DND-41 (cell line): ENCODE data around the gene LYRM2.

Experiments used
- ATAC-seq: fragments of 200-7000 bp; cut with Tn5 transposase; 3 replicates; pipeline ENCODE4 v1.9.1; 2021; ENCODE audit warnings: low read depth; ENCODE audit not compliant: insufficient read depth
- DNase-seq: peaks from one replicate; pipeline ENCODE4 v3.0.0-alpha.2; 2020
- H2AFZ ChIP-seq: 2 replicates; pipeline ENCODE4 v1.6.0; 2012; ENCODE audit warnings: low read depth, low read length
- H3K27ac ChIP-seq: 2 replicates; pipeline ENCODE4 v1.5.1; 2012; ENCODE audit warnings: low read length, inconsistent platforms
- H3K27me3 ChIP-seq: fragments of 200-600 bp; sonication (generic); 2 replicates; pipeline ENCODE4 v1.6.0; 2012; ENCODE audit warnings: low read length, mild to moderate bottlenecking, inconsistent platforms; ENCODE audit not compliant: insufficient read depth, poor library complexity
- H3K36me3 ChIP-seq: 2 replicates; pipeline ENCODE4 v1.5.1; 2012; ENCODE audit warnings: low read length, inconsistent platforms; ENCODE audit not compliant: insufficient read depth
- H3K4me1 ChIP-seq: 2 replicates; pipeline ENCODE4 v1.5.1; 2012; ENCODE audit warnings: mild to moderate bottlenecking, low read length; ENCODE audit not compliant: insufficient read depth
- H3K4me2 ChIP-seq: 2 replicates; pipeline ENCODE4 v1.6.0; 2012; ENCODE audit warnings: mild to moderate bottlenecking, moderate library complexity, low read length, inconsistent platforms; ENCODE audit not compliant: insufficient read depth
- H3K4me3 ChIP-seq, 2 experiments: fragments of 200-600 bp in 1 of 2; shearing (Covaris generic) in 1 of 2; 2 replicates each; pipeline ENCODE4 v1.5.1; 2012 to 2016; ENCODE audit warnings: inconsistent platforms in 2 of 2, low read length in 2 of 2, mild to moderate bottlenecking in 2 of 2, low read depth in 1 of 2, moderate library complexity in 1 of 2
- H3K79me2 ChIP-seq: 2 replicates; pipeline ENCODE4 v1.6.0; 2012; ENCODE audit warnings: low read length, inconsistent platforms; ENCODE audit not compliant: insufficient read depth
- H3K9ac ChIP-seq: 2 replicates; pipeline ENCODE4 v1.6.0; 2012; ENCODE audit warnings: low read depth, mild to moderate bottlenecking, inconsistent platforms, low read length, moderate library complexity
- H3K9me3 ChIP-seq: 2 replicates; pipeline ENCODE4 v1.5.1; 2012; ENCODE audit warnings: low read length, moderate library complexity, mild to moderate bottlenecking, inconsistent platforms; ENCODE audit not compliant: insufficient read depth, severe bottlenecking
- H4K20me1 ChIP-seq: 2 replicates; pipeline ENCODE4 v1.6.0; 2012; ENCODE audit warnings: low read length; ENCODE audit not compliant: insufficient read depth
- CTCF ChIP-seq: IDR thresholded peaks from 2 replicates; pipeline ENCODE4 v1.5.1; 2012; ENCODE audit warnings: borderline replicate concordance, low read length, moderate library complexity, mild to moderate bottlenecking; ENCODE audit not compliant: poor library complexity, severe bottlenecking; ENCODE audit errors: extremely low read depth
- EZH2 ChIP-seq: IDR thresholded peaks from 3 replicates; pipeline ENCODE4 v1.6.1; 2012; ENCODE audit warnings: borderline replicate concordance, low read depth, mild to moderate bottlenecking, moderate library complexity, low read length, inconsistent platforms; ENCODE audit not compliant: severe bottlenecking

Gene LYRM2

GRCh38 chr6:89670935-89671565 lies 32.5 kb upstream of the LYRM2 start:
- Histone ChIP-seq H4K20me1 (no peaks in the 10 kb centered on the region), H3K4me3 (no peak overlapping the region), H3K4me1 (no peaks in the 10 kb centered on the region), H3K36me3 (peaks cover 87% of the 10 kb centered on the region), H3K79me2 (no peaks in the 10 kb centered on the region), H3K27ac (no peak overlapping the region), H2AFZ (no peak overlapping the region), H3K27me3 (no peaks in the 10 kb centered on the region), H3K9me3 (no peaks in the 10 kb centered on the region), H3K4me2 (no peak overlapping the region), H3K9ac (no peak overlapping the region)
- ATAC-seq = no peak
- TF ChIP-seq CTCF (no peak), EZH2 (no peak)
- DNase-seq = no peak

- Histone ChIP-seq H2AFZ (no peak overlapping the region), H3K9ac (no peak overlapping the region), H3K4me1 (no peaks in the 10 kb centered on the region), H3K27me3 (no peaks in the 10 kb centered on the region), H3K36me3 (peaks cover 82% of the 10 kb centered on the region), H3K4me2 (no peak overlapping the region), H4K20me1 (no peaks in the 10 kb centered on the region), H3K4me3 (no peak overlapping the region), H3K27ac (no peak overlapping the region), H3K79me2 (no peaks in the 10 kb centered on the region), H3K9me3 (no peaks in the 10 kb centered on the region)
- ATAC-seq (no peak), DNase-seq (no peak)
- no peak for TF ChIP-seq CTCF
- TF ChIP-seq EZH2 = no peak
These were observed 30.5 kb upstream of the LYRM2 start for GRCh38 chr6:89669002-89669401.

GRCh38 chr6:89667872-89668556 lies 29.5 kb upstream of the LYRM2 start:
- ATAC-seq = no peak
- Histone ChIP-seq H3K9ac (no peak overlapping the region), H3K9me3 (no peaks in the 10 kb centered on the region), H3K4me2 (no peak overlapping the region), H4K20me1 (no peaks in the 10 kb centered on the region), H3K79me2 (no peaks in the 10 kb centered on the region), H3K4me1 (no peaks in the 10 kb centered on the region), H2AFZ (no peak overlapping the region), H3K27me3 (no peaks in the 10 kb centered on the region), H3K27ac (no peak overlapping the region), H3K36me3 (peaks cover 83% of the 10 kb centered on the region), H3K4me3 (no peak overlapping the region)
- DNase-seq = no peak
- no peak for TF ChIP-seq CTCF
- no peak for TF ChIP-seq EZH2
